ENCODE data around the gene UBA52. TPM values are rescaled to one million over a fixed set of nuclear protein-coding genes. Genes with fewer than 3 reads are reported as not detected.
A peak's percentile ranks its signal among the peaks of the same experiment; 100 is the strongest.

Gene UBA52
- total and polyA plus RNA-seq, 2 of the 13 experiments (the other 11 are each of a cell fraction or from before 2014, with no cell fraction given), result 959 to 1,782 TPM

DNA sequence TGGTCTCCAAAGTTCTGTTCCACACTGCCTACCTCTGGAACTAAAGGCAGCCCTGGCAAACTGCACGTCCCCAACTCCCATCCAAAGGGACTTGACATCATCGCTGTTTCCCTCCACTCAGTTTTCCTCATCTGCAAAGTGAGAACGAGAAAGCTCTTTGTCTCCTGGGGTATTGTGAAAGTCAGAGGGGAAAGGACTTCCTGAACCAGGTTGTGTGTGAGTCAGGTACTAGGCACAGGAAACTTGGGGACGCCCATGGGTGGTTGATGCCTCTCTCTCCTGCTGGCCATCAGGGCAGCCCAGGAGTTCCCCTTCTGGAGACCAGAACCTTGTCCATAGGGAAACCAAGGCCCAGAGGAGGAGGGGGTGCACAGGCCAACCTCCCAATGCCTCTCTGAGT, 30.2 kb downstream of the UBA52 start (continued):
- TF ChIP-seq ESRRA (CRISPR knock-in tag; IDR thresholded peaks at IDR 0.05; ENCODE audit: low read depth) (no peak), TCF7L2 (IDR thresholded peaks at IDR 0.05; ENCODE audit: low read depth, low read length) (no peak), MXD4 (CRISPR knock-in tag; IDR thresholded peaks at IDR 0.05) (no peak)

- CTCF ChIA-PET (ENCODE audit: low intra/inter-chr PET ratio, low total read pairs), result no interaction called here
- peak overlapping the region in 1 of 3 experiments; percentile 28; a peak in 2 of 6 replicates for H3K4me3 ChIP-seq (replicated peaks in 1 of 3; ENCODE audit: insufficient read depth in 1 of 3, low read depth in 2 of 3, low read length in 3 of 3)
- in situ Hi-C loops (cut with HindIII; ENCODE audit: extremely low pct_ligation_motif_present, low pct_unique_long_range_greater_than_20kb), result no loop called here
- no peak for FAIRE-seq
- peak; percentile 46 for ATAC-seq
- no peak overlapping the region for H3K27ac ChIP-seq (ENCODE audit: extremely low read length, insufficient read depth, low read length)
- H3K79me2 ChIP-seq (ENCODE audit: insufficient read depth, low read length), result peaks cover 34% of the 10 kb centered on the region
- POLR2A ChIA-PET, result interaction anchor here (0.5 to 0.6 kb wide), 2 partner anchors 32 to 744 kb away, joined by 3 to 4 read pairs; partner anchors contain the start of gene UBA52
- H4K20me1 ChIP-seq (ENCODE audit: insufficient read depth, low read length), result peaks cover 26% of the 10 kb centered on the region
- no TSS peak for BruUV-seq (replicated peaks)
- no peak overlapping the region for H2AFZ ChIP-seq (ENCODE audit: low read length)
- H3K27me3 ChIP-seq (ENCODE audit: control insufficient read depth in 1 of 2, insufficient read depth in 2 of 2, low read length in 2 of 2), result no peaks in the 10 kb centered on the region; a peak in 1 of 5 replicates
- peaks cover 12 to 27% of the 10 kb centered on the region in 2 experiments; a peak in 3 of 5 replicates for H3K36me3 ChIP-seq (replicated peaks in 1 of 2; ENCODE audit: control insufficient read depth in 1 of 2, insufficient read depth in 2 of 2, low read length in 2 of 2)
- H3K4me1 ChIP-seq (ENCODE audit: insufficient read depth, low read length), result peaks cover 35% of the 10 kb centered on the region
- DNase-seq (ENCODE audit: low spot score), result no peak
- no peaks in the 10 kb centered on the region for H3K9me3 ChIP-seq (ENCODE audit: low read length)
- 63% methylated on average over 19 of the region's 32 CpGs for WGBS (ENCODE audit: low lambda C conversion rate)
- H3K9ac ChIP-seq (ENCODE audit: insufficient read depth, low read depth, low read length), result no peak overlapping the region
- intact Hi-C loops (cut with micrococcal nuclease; ENCODE audit: unreplicated experiment), result no loop called here
- H3K4me2 ChIP-seq (ENCODE audit: low read depth, low read length), result peak overlapping the region; percentile 39
- TF ChIP-seq STAG1 (CRISPR knock-in tag; IDR thresholded peaks at IDR 0.05) (0 out of 2 replicates have a peak, but pooled peaks have one; percentile 13), ZNF615 (CRISPR knock-in tag; IDR thresholded peaks at IDR 0.05; ENCODE audit: borderline replicate concordance) (no peak), HOXA3 (CRISPR knock-in tag; IDR thresholded peaks at IDR 0.05) (peak; percentile 9), RCOR2 (CRISPR knock-in tag; IDR thresholded peaks at IDR 0.05) (0 out of 2 replicates have a peak, but pooled peaks have one; percentile 47), ZBTB2 (CRISPR knock-in tag; IDR thresholded peaks at IDR 0.05; ENCODE audit: low read depth) (no peak), HNF4A (CRISPR knock-in tag; IDR thresholded peaks at IDR 0.05) (peak; percentile 54), GPN1 (CRISPR knock-in tag; IDR thresholded peaks at IDR 0.05; ENCODE audit: borderline replicate concordance) (no peak), HNRNPL (IDR thresholded peaks at IDR 0.05; ENCODE audit: low read depth, low read length) (peak; percentile 65; the same call in 1 of the 2 replicates), ZSCAN22 (CRISPR knock-in tag; IDR thresholded peaks at IDR 0.05) (no peak), HDAC2 (CRISPR knock-in tag; IDR thresholded peaks at IDR 0.05) (peak; percentile 43; the same call in 1 of the 2 replicates), YEATS2 (CRISPR knock-in tag; IDR thresholded peaks at IDR 0.05; ENCODE audit: borderline replicate concordance) (no peak), ZNF121 (CRISPR knock-in tag; IDR thresholded peaks at IDR 0.05) (peak; percentile 86), ZNF746 (CRISPR knock-in tag; IDR thresholded peaks at IDR 0.05) (peak; percentile 36; the same call in 1 of the 2 replicates), KDM1A (CRISPR knock-in tag; IDR thresholded peaks at IDR 0.05) (peak; percentile 86; the same call in 1 of the 2 replicates), CHCHD3 (CRISPR knock-in tag; IDR thresholded peaks at IDR 0.05) (no peak), NR2F6 (IDR thresholded peaks at IDR 0.05) (peak; percentile 84), NR2F6 (CRISPR knock-in tag; IDR thresholded peaks at IDR 0.05) (peak; percentile 81), ZMYM3 (CRISPR knock-in tag; IDR thresholded peaks at IDR 0.05) (peak; percentile 98), MAFG (CRISPR knock-in tag; IDR thresholded peaks at IDR 0.05) (no peak)
- TF ChIP-seq, protein P1, sequence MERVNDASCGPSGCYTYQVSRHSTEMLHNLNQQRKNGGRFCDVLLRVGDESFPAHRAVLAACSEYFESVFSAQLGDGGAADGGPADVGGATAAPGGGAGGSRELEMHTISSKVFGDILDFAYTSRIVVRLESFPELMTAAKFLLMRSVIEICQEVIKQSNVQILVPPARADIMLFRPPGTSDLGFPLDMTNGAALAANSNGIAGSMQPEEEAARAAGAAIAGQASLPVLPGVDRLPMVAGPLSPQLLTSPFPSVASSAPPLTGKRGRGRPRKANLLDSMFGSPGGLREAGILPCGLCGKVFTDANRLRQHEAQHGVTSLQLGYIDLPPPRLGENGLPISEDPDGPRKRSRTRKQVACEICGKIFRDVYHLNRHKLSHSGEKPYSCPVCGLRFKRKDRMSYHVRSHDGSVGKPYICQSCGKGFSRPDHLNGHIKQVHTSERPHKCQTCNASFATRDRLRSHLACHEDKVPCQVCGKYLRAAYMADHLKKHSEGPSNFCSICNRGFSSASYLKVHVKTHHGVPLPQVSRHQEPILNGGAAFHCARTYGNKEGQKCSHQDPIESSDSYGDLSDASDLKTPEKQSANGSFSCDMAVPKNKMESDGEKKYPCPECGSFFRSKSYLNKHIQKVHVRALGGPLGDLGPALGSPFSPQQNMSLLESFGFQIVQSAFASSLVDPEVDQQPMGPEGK (CRISPR knock-in tag; IDR thresholded peaks at IDR 0.05), result peak; percentile 43; the same call in 1 of the 2 replicates
Observed at GRCh38 chr19:18603255-18603957, 31.7 kb downstream of the UBA52 start.
